ENCODE measurements around the gene PRRX2.
"Not testable (repeated sequence)": the region's sequence is repeated elsewhere in the genome, so short reads cannot be mapped to it uniquely, and the experiment has no call there.

PRRX2 gene

GRCh38 chr9:129737479-129738274 is 72.2 kb downstream of the PRRX2 start:
- peak; percentile 85 for DNase-seq

- DNase-seq = no peak
Measured at GRCh38 chr9:129739432-129739831, 74.0 kb downstream of the PRRX2 start.

- no peak for DNase-seq
Measured at GRCh38 chr9:129740174-129740573, 74.7 kb downstream of the PRRX2 start.

- DNase-seq = no peak
Measured at GRCh38 chr9:129740666-129741464, 75.4 kb downstream of the PRRX2 start.

GRCh38 chr9:129745200-129745599 is 79.8 kb downstream of the PRRX2 start:
- DNase-seq = no peak

- no peak for DNase-seq
Measured at GRCh38 chr9:129746092-129746777, 80.8 kb downstream of the PRRX2 start.

GRCh38 chr9:129748249-129748648 is 82.8 kb downstream of the PRRX2 start:
- no peak for DNase-seq

GRCh38 chr9:129749052-129749451 is 83.6 kb downstream of the PRRX2 start:
- DNase-seq = not testable (repeated sequence)

GRCh38 chr9:129749575-129749974 is 84.1 kb downstream of the PRRX2 start:
- DNase-seq = no peak

- DNase-seq = no peak
Measured at GRCh38 chr9:129750013-129750638, 84.7 kb downstream of the PRRX2 start.

GRCh38 chr9:129751841-129752801 is 86.7 kb downstream of the PRRX2 start:
- DNase-seq = peak; percentile 92

- DNase-seq = peak; percentile 77
Measured at GRCh38 chr9:129752900-129753729, 87.7 kb downstream of the PRRX2 start, which contains the start of gene PTGES. Gene PTGES (minus strand): TSS chr9:129753042. CDS start chr9:129753012, 30 bp downstream.

- no peak for DNase-seq
Measured at GRCh38 chr9:129755151-129755550, 89.7 kb downstream of the PRRX2 start.

GRCh38 chr9:129756191-129756590 is 90.7 kb downstream of the PRRX2 start:
- DNase-seq = no peak

- DNase-seq = no peak
Measured at GRCh38 chr9:129757045-129757444, 91.6 kb downstream of the PRRX2 start.

- DNase-seq = no peak
Measured at GRCh38 chr9:129759319-129759718, 93.9 kb downstream of the PRRX2 start.

- DNase-seq = no peak
Measured at GRCh38 chr9:129759804-129760502, 94.5 kb downstream of the PRRX2 start.

GRCh38 chr9:129760784-129761183 is 95.3 kb downstream of the PRRX2 start:
- not testable (repeated sequence) for DNase-seq

- no peak for DNase-seq
Measured at GRCh38 chr9:129761293-129761900, 96.0 kb downstream of the PRRX2 start.

Data from NCI-H69 (cell line).